Measurements from ENCODE around the gene DLGAP1.

DNA sequence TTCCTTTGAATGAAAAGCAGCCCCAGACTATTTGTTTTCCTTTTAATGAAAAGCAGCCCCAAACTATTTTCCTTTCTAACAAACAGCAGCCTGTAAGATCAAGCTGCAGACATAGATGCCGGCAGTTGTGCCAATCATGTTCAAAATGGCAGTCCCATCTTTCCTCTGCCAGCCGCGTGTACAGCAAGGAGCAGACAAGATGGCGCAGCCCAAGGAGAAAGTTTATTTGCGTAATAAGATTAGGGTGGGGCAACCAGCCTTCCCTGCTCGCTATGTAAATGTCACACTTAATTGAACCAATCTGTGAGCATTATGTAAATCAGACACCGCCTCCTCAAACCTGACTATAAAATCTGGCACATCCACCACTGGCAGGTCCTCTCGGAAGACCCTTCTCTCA, 779.1 kb downstream of the DLGAP1 start:
- TF ChIP-seq, protein P1, sequence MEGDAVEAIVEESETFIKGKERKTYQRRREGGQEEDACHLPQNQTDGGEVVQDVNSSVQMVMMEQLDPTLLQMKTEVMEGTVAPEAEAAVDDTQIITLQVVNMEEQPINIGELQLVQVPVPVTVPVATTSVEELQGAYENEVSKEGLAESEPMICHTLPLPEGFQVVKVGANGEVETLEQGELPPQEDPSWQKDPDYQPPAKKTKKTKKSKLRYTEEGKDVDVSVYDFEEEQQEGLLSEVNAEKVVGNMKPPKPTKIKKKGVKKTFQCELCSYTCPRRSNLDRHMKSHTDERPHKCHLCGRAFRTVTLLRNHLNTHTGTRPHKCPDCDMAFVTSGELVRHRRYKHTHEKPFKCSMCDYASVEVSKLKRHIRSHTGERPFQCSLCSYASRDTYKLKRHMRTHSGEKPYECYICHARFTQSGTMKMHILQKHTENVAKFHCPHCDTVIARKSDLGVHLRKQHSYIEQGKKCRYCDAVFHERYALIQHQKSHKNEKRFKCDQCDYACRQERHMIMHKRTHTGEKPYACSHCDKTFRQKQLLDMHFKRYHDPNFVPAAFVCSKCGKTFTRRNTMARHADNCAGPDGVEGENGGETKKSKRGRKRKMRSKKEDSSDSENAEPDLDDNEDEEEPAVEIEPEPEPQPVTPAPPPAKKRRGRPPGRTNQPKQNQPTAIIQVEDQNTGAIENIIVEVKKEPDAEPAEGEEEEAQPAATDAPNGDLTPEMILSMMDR (IDR thresholded peaks at IDR 0.05) = no peak
- TF ChIP-seq TAF1 (IDR thresholded peaks at IDR 0.05; ENCODE audit: borderline replicate concordance, low read depth, low read length) = no peak
- TF ChIP-seq POLR2AphosphoS5 (IDR thresholded peaks at IDR 0.05; ENCODE audit: low read depth, low read length) = no peak
- no peak for TF ChIP-seq FOSL2 (IDR thresholded peaks at IDR 0.05; ENCODE audit: borderline replicate concordance, low read depth)
- no peak for TF ChIP-seq SMC3 (IDR thresholded peaks at IDR 0.05; ENCODE audit: low read depth, low read length)
- TF ChIP-seq SIN3A (IDR thresholded peaks at IDR 0.05; ENCODE audit: borderline replicate concordance, low read depth, low read length) = no peak
- TF ChIP-seq, protein P2, sequence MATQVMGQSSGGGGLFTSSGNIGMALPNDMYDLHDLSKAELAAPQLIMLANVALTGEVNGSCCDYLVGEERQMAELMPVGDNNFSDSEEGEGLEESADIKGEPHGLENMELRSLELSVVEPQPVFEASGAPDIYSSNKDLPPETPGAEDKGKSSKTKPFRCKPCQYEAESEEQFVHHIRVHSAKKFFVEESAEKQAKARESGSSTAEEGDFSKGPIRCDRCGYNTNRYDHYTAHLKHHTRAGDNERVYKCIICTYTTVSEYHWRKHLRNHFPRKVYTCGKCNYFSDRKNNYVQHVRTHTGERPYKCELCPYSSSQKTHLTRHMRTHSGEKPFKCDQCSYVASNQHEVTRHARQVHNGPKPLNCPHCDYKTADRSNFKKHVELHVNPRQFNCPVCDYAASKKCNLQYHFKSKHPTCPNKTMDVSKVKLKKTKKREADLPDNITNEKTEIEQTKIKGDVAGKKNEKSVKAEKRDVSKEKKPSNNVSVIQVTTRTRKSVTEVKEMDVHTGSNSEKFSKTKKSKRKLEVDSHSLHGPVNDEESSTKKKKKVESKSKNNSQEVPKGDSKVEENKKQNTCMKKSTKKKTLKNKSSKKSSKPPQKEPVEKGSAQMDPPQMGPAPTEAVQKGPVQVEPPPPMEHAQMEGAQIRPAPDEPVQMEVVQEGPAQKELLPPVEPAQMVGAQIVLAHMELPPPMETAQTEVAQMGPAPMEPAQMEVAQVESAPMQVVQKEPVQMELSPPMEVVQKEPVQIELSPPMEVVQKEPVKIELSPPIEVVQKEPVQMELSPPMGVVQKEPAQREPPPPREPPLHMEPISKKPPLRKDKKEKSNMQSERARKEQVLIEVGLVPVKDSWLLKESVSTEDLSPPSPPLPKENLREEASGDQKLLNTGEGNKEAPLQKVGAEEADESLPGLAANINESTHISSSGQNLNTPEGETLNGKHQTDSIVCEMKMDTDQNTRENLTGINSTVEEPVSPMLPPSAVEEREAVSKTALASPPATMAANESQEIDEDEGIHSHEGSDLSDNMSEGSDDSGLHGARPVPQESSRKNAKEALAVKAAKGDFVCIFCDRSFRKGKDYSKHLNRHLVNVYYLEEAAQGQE (IDR thresholded peaks at IDR 0.05; ENCODE audit: low read depth, low read length) = no peak
- no peak for TF ChIP-seq CHD2 (IDR thresholded peaks at IDR 0.05; ENCODE audit: low read length, partially characterized antibody)
- no peak for TF ChIP-seq GATA2 (CRISPR knock-in tag; IDR thresholded peaks at IDR 0.05)
- TF ChIP-seq GABPA (IDR thresholded peaks at IDR 0.05; ENCODE audit: low read depth) = no peak
- TF ChIP-seq NFIC (IDR thresholded peaks at IDR 0.05; ENCODE audit: borderline replicate concordance) = no peak
